Pancreas (tissue), 10 donors: ENCODE measurements around the gene SERINC5. TPM values are rescaled to one million over a fixed set of nuclear protein-coding genes. Genes with fewer than 3 reads are reported as not detected.
"Not testable (repeated sequence)": the region's sequence is repeated elsewhere in the genome, so short reads cannot be mapped to it uniquely, and the experiment has no call there.

ENCODE experiments used
- ATAC-seq, 4 donors: fragments of 200-7000 bp; cut with Tn5 transposase; one replicate each; pipeline versions ENCODE4 v1.8.0 to v1.9.1; 2020; ENCODE audit warnings: mild to moderate bottlenecking in 4 of 4, moderate library complexity in 4 of 4
- DNase-seq, 6 donors: peaks; one replicate each; pipeline ENCODE4 v3.0.0-alpha.2; 2020
- FAIRE-seq: peaks from 2 replicates; lab custom pipeline; 2012; peaks lifted over from hg19 to GRCh38; lab: Jason Lieb, UNC
- H3K27ac ChIP-seq, 4 donors: fragments of 200-600 bp; sonication (generic); 1 replicate in 3 of 4; 2 replicates in 1 of 4; pipeline versions ENCODE4 v1.5.0 to v1.8.0; 2020
- H3K27me3 ChIP-seq, 4 donors: fragments of 200-600 bp; one replicate each; pipeline ENCODE4 v1.8.0; 2021
- H3K36me3 ChIP-seq, 3 donors: fragments of 200-600 bp; sonication (generic) in 1 of 3; one replicate each; pipeline versions ENCODE4 v1.5.0 to v1.8.0; 2020 to 2021
- H3K4me1 ChIP-seq, 3 donors: fragments of 200-600 bp; one replicate each; pipeline ENCODE4 v1.8.0; 2021
- H3K4me3 ChIP-seq, 4 donors: fragments of 200-600 bp; sonication (generic) in 2 of 4; one replicate each; pipeline versions ENCODE4 v1.5.0 to v1.8.0; 2020 to 2021
- H3K9me3 ChIP-seq, 4 donors: fragments of 200-600 bp; one replicate each; pipeline ENCODE4 v1.8.0; 2021
- WGBS, 2 donors: extraction: QIAGEN DNeasy Blood & Tissue Kit; methylation state at CpG; one replicate each; pipeline ENCODE4 v1.1.7; 2013; 5-methylcytosine and 5-hydroxymethylcytosine counted together
- intact Hi-C, 3 donors: fragments of 100-400 bp; cut with DNase I; formaldehyde crosslinking; loops; one replicate each; pipeline versions ENCODE4 v1.11.1 to v1.14.2; 2022
- polyA plus RNA-seq, 2 donors: library from polyadenylated mRNA; stranded (reverse); fragments of 200-250 nt; gene quantifications; one replicate each; pipeline ENCODE4 v1.2.3, GENCODE V29; 2013
- total RNA-seq, 6 donors: library from RNA; stranded (reverse); fragmentation: NEBNext Ultra II Directional in 4 of 6; extraction: Animal tissue kit (Norgen Biotek cat#: 25700) in 4 of 6; gene quantifications; one replicate each; pipeline versions ENCODE4 v1.2.1 to v1.2.4, GENCODE V29; 2021 to 2023
- TF ChIP-seq, protein P1 (sequence below), 4 donors: fragments of 200-600 bp; sonication (generic) in 3 of 4; IDR thresholded peaks; one replicate each; pipeline versions ENCODE4 v1.5.0 to v1.8.0; 2021; ENCODE audit warnings: antibody characterized with exemption in 4 of 4
- donor health status: healthy with polysubstance abuse.
- donor health status: DM: no; HTN: no; CAD: no; lungs with moderate emphysema.
- donor health status: DM: no; HTN: no; CAD: no.
- donor health status: control.
- donor health status: control.
- donor health status: Bipolar disorder and iron deficiency.
- donor health status: DM: yes; HTN: yes; CAD: no.
- donor health status: DM: no; HTN: no; CAD: no.
- donor health status: DM: no; HTN: no; CAD: no.
- donor health status: DM: yes; HTN: yes; CAD: no.

SERINC5 gene
- total RNA-seq (10 to 100 TPM; 11.6 to 43.2 (median 15.7) TPM), polyA plus RNA-seq (1 to 10 TPM; 3.7 to 5.2 TPM)

DNA sequence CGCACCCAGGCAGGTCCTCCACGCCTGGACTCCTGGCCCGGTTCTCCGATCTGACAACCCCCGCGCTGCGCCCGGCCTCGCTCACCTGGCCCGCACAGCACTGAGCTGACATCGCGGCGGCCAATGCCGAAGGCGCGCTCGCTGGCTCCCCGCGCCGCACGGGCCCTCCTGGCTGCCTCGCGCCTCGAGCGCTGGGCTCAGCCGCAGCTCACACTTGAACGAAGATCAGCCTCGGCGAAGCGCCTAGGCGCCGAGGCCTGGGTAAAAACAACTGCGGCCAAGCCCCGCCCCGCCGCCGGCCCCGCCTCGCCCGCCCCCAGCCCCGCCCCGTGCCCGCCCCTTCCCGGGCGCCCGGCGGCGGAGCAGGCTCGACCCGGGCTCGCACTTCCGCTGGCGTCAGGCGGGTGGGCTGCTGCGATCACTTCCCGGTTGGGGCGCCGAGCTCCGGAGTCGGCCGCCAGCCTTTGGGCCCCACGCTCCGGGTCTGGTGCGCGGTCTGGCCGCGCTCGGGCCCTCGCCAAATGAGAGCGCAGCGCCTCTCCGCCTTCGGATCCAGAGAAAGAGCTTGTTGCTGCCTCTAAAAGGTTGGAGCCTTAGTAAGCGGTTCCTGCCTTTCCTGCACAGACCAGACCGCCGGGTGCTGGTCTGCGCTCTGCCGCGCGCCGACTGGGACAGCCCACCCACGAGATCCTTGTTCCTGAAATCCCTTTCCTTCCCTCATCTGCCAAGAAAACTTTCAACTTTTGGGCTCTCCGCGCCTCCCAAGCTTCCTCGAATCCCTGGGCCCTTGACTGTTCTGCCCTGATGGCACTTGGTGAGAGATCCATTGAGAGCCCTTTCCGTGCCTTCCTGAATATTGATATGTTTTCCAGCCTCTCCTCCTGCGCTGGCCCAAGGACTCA lies at the start of gene SERINC5:
SERINC5 (minus strand) TSS at position 238 of the 902 bp plus-strand sequence; CDS start at position 112, 126 bp downstream.
- peaks cover 0 to 16% (median 13%) of the 10 kb centered on the region in 3 donors for H3K4me1 ChIP-seq
- peak; percentile 78 to 93 (median 86) for DNase-seq
- H3K36me3 ChIP-seq: no peaks in the 10 kb centered on the region
- H3K27ac ChIP-seq: peak within 1 kb of the TSS; percentile 82 to 97 (median 92)
- peak within 1 kb of the TSS; percentile 59 to 87 (median 74) for H3K4me3 ChIP-seq
- ATAC-seq: peak; percentile 82 to 93 (median 92)
- no peaks in the 10 kb centered on the region for H3K27me3 ChIP-seq
- no peaks in the 10 kb centered on the region for H3K9me3 ChIP-seq
- no peak for FAIRE-seq
- TF ChIP-seq, protein P1, sequence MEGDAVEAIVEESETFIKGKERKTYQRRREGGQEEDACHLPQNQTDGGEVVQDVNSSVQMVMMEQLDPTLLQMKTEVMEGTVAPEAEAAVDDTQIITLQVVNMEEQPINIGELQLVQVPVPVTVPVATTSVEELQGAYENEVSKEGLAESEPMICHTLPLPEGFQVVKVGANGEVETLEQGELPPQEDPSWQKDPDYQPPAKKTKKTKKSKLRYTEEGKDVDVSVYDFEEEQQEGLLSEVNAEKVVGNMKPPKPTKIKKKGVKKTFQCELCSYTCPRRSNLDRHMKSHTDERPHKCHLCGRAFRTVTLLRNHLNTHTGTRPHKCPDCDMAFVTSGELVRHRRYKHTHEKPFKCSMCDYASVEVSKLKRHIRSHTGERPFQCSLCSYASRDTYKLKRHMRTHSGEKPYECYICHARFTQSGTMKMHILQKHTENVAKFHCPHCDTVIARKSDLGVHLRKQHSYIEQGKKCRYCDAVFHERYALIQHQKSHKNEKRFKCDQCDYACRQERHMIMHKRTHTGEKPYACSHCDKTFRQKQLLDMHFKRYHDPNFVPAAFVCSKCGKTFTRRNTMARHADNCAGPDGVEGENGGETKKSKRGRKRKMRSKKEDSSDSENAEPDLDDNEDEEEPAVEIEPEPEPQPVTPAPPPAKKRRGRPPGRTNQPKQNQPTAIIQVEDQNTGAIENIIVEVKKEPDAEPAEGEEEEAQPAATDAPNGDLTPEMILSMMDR (IDR thresholded peaks at IDR 0.05): no peak
- intact Hi-C loops: loop anchor here in 1 of 3 donors (10.0 kb wide), 1 partner anchor 71 kb away; no protein-coding TSS in a partner anchor
- WGBS, 2 donors: 0 to 1% methylated on average over 70 to 87 of the region's 87 CpGs

DNA sequence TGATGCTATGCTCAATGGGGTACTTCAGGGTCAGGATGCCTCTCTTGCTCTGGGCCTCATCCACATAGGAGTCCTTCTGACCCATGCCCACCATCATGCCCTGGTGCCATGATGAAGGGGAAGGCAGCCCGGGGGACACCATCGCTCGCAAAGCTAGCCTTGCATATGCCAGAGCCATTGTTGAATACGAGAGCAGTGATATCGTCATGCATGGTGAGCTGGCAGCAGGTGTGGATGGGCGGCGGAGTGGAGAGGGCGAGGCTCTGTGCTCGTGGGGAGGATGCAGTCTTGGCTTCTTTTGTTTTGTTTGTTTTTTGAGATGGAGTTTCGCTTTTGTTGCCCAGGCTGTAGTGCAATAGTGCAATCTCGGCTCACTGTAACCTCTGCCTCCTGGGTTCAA lies 46.8 kb upstream of the SERINC5 start:
- Histone ChIP-seq H3K27ac (no peak overlapping the region), H3K9me3 (no peaks in the 10 kb centered on the region), H3K4me3 (no peak overlapping the region), H3K27me3 (no peaks in the 10 kb centered on the region), H3K36me3 (no peaks in the 10 kb centered on the region), H3K4me1 (no peaks in the 10 kb centered on the region)
- DNase-seq: no peak
- intact Hi-C loops: no loop called here
- WGBS, 2 donors: 97% methylated on average over 11 of the region's 11 CpGs
- no peak for FAIRE-seq
- TF ChIP-seq, protein P1 (IDR thresholded peaks at IDR 0.05): no peak
- ATAC-seq: no peak

DNA sequence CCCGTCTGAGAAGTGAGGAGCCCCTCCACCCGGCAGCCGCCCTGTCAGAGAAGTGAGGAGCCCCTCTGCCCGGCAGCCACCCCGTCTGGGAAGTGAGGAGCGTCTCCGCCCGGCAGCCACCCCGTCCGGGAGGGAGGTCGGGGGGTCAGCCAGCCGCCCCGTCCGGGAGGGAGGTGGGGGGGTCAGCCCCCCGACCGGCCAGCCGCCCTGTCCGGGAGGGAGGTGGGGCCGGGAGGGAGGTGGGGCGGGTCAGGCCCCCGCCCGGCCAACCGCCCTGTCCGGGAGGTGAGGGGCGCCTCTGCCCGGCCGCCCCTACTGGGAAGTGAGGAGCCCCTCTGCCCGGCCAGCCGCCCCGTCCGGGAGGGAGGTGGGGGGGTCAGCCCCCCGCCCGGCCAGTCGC lies 45.5 kb upstream of the SERINC5 start:
- H3K4me1 ChIP-seq, H3K4me3 ChIP-seq, FAIRE-seq, H3K27ac ChIP-seq, H3K9me3 ChIP-seq, H3K27me3 ChIP-seq, intact Hi-C loops, ATAC-seq, H3K36me3 ChIP-seq, DNase-seq: not testable (repeated sequence)
- 89 to 95% methylated on average over 10 to 17 of the region's 34 CpGs for WGBS, 2 donors

DNA sequence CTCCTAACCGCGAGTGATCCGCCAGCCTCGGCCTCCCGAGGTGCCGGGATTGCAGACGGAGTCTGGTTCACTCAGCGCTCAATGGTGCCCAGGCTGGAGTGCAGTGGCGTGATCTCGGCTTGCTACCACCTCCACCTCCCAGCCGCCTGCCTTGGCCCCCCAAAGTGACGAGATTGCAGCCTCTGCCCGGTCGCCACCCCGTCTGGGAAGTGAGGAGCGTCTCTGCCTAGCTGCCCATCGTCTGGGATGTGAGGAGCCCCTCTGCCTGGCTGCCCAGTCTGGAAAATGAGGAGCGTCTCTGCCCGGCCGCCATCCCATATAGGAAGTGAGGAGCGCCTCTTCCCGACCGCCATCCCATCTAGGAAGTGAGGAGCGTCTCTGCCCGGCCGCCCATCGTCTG lies 44.9 kb upstream of the SERINC5 start:
- DNase-seq, H3K27me3 ChIP-seq, H3K27ac ChIP-seq, intact Hi-C loops, ATAC-seq, FAIRE-seq, H3K4me3 ChIP-seq, H3K4me1 ChIP-seq, H3K36me3 ChIP-seq, H3K9me3 ChIP-seq: not testable (repeated sequence)
- 90 to 97% methylated on average over 10 to 19 of the region's 27 CpGs for WGBS, 2 donors

DNA sequence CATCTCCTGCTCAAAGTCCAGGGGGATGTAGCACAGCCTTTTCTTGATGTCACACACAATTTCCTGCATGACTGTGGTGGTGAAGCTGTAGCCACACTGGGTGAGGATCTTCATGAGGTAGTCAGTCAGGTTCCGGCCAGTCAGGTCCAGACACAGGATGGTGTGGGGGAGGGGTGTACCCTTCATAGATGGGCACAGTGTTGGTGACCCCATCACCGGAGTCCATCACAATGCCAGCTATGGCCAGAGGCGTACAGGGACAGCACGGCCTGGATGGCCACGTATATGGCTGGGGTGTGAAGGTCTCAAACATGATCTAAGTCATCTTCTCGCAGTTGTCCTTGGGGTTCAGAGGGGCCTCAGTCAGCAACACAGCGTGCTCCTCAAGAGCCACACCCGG lies 44.3 kb upstream of the SERINC5 start:
- intact Hi-C loops: no loop called here
- Histone ChIP-seq H3K27ac (no peak overlapping the region), H3K4me1 (no peaks in the 10 kb centered on the region), H3K9me3 (no peaks in the 10 kb centered on the region), H3K27me3 (no peaks in the 10 kb centered on the region), H3K36me3 (no peaks in the 10 kb centered on the region), H3K4me3 (no peak overlapping the region)
- 81 to 97% methylated on average over 8 of the region's 8 CpGs for WGBS, 2 donors
- ATAC-seq (no peak), FAIRE-seq (no peak), DNase-seq (no peak)
- TF ChIP-seq, protein P1 (IDR thresholded peaks at IDR 0.05): no peak

DNA sequence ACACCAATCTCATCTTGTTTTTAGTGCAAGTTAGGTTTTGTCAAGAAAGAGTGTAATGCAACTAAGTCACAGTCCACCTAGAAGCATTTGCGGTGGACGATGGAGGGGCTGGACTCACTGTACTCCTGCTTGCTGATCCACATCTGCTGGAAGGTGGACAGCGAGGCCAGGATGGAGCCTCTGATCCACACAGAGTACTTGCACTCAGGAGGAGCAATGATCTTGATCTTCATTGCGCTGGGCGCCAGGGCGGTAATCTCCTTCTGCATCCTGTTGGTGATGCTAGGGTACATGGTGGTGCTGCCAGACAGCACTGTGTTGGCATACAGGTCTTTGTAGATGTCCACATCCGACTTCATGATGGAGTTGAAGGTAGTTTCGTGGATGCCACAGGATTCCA lies 43.8 kb upstream of the SERINC5 start:
- FAIRE-seq: no peak
- H3K4me3 ChIP-seq: no peak overlapping the region
- DNase-seq: no peak
- H3K9me3 ChIP-seq: no peaks in the 10 kb centered on the region
- no peaks in the 10 kb centered on the region for H3K36me3 ChIP-seq
- TF ChIP-seq, protein P1 (IDR thresholded peaks at IDR 0.05): no peak
- no peaks in the 10 kb centered on the region for H3K27me3 ChIP-seq
- H3K27ac ChIP-seq: no peak overlapping the region
- intact Hi-C loops: no loop called here
- 88 to 89% methylated on average over 8 of the region's 8 CpGs for WGBS, 2 donors
- no peak for ATAC-seq
- H3K4me1 ChIP-seq: no peaks in the 10 kb centered on the region
